T47D (cell line): ENCODE results near the gene MAGEA11.
"Not testable (repeated sequence)": the region's sequence is repeated elsewhere in the genome, so short reads cannot be mapped to it uniquely, and the experiment has no call there.

Source experiments
- DNase-seq, 2 experiments: peaks; one replicate each; pipeline versions ENCODE4 v3.0.0 to v3.0.0-alpha.2; 2011 to 2012; ENCODE audit warnings: low read depth in 1 of 2, low spot score in 1 of 2
- JUND ChIP-seq: IDR thresholded peaks from 2 replicates; pipeline ENCODE4 v1.6.1; 2012; ENCODE audit warnings: low read depth
- in situ Hi-C: cut with HindIII; loops from 2 replicates; pipeline ENCODE4 v1.10.0; 2016; ENCODE audit warnings: low sequenced_read_pairs, low pct_unique_long_range_greater_than_20kb

MAGEA11 gene

DNA sequence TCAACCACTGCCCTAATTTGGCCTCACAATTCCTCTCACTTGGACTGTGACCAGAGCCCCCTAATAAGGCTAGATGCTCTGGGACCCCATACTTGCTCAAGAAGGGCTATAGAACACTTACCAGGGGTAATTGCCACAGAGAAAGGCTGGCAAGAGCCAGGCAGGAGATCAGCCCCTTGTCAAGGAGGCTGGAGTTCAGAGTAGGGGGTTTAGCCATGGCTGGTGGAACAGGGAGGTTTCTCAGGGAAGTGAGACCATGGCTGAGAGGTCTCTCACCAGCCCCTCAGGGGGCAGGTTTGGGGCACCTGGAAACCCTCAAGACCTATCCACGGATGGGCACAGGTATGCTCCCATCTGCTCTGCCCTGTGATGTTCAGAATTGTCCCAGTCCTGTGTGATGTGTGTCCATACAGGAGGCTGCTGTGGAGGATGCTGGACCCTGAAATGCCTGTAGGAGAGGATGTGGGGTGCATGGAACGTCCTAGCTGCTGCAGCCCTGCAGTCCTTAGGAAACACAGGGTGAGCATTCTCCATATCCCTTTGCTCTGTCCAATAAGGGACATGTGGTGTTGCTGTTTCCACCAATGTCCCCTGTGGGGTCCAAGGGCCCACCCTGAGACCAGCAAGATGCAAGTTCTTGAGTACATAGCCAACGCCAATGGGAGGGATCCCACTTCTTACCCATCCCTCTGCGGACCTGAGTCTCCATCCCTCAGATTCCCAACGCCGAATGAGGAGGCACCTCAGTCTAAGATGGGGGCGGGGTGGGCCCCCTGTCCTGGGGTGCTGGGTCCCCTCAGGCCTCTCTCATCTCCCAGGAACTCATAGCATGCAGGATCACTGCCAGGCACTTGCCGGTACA is 45.6 kb downstream of the MAGEA11 start:
- DNase-seq = no peak
- in situ Hi-C loops = no loop called here
- no peak for TF ChIP-seq JUND

GRCh38 chrX:149758068-149758714 is 46.3 kb downstream of the MAGEA11 start:
- TF ChIP-seq JUND = no peak
- no peak for DNase-seq

GRCh38 chrX:149758715-149759078 is 46.8 kb downstream of the MAGEA11 start:
- in situ Hi-C loops = not testable (repeated sequence)

More at GRCh38 chrX:149758068-149758714, 46.3 kb downstream of the MAGEA11 start:
- in situ Hi-C loops = no loop called here

GRCh38 chrX:149759824-149760223 is 48.0 kb downstream of the MAGEA11 start:
- in situ Hi-C loops = no loop called here

More at GRCh38 chrX:149758715-149759078, 46.8 kb downstream of the MAGEA11 start:
- DNase-seq = not testable (repeated sequence)

GRCh38 chrX:149760965-149761364 is 49.1 kb downstream of the MAGEA11 start:
- in situ Hi-C loops = no loop called here
- no peak for DNase-seq
- TF ChIP-seq JUND = no peak

More at GRCh38 chrX:149759824-149760223, 48.0 kb downstream of the MAGEA11 start:
- no peak for TF ChIP-seq JUND
- no peak for DNase-seq

GRCh38 chrX:149761858-149762674 is 50.2 kb downstream of the MAGEA11 start:
- DNase-seq, in situ Hi-C loops: not testable (repeated sequence)

- in situ Hi-C loops = no loop called here
- no peak for DNase-seq
- TF ChIP-seq JUND = no peak
Measured at GRCh38 chrX:149762696-149763614, 51.1 kb downstream of the MAGEA11 start.
